NCI-H1105 treated with DMSO at 0.1 percent for 48 hours (cell line): ENCODE data around the gene C3orf33.

Source experiments
- DNase-seq: peaks from one replicate; lab custom pipeline; 2025; lab: John Stamatoyannopoulos, UW

C3orf33 gene

DNA sequence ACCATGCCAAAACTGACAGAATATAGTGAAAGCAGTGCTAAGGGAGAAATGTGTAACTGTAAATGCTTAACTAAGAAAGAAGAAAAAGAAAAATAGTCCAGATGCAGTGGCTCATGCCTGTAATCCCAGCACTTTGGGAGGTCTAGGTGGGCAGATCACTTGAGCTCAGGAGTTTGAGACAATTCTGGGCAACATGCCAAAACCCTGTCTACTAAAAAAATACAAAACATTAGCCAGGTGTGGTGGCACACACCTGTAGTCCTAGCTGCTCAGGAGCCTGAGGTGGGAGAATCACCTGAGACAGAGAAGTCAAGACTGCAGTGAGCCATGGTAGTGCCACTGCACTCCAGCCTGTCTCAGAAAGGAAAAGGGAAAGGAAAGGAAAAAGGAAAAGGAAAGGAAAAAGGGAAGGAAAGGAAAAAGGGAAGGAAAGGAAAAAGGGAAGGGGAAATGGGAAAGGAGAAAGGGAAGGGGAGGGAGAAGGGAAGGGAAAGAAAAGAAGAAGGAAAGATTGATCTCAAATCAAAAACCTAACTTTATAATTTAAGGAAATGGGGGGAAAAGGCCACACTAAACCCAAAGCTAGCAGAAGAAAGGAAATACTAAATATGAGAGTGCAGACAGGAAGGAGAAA, 20.3 kb downstream of the C3orf33 start:
- DNase-seq, result peak; percentile 67

- DNase-seq, result no peak
Measured at GRCh38 chr3:155782390-155782953, 23.6 kb downstream of the C3orf33 start.

DNA sequence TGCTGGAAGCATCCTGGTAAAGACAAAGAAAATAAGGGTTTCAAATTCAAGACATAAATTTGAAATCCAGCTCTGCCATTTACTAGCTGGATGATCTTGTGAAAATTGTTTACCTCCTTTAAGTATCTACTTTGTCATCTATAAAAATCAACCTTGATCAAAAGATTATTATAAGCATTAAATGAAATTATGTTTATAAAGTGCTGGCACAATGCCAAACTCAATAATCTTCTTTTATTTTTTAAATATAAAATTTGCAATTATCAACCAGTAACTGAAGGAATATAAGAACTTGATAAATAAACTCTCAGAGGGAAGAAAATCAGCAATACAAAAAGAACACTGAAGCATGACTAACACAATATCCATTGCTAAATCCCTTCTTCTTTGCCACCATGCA, 25.8 kb downstream of the C3orf33 start:
- DNase-seq, result no peak

DNA sequence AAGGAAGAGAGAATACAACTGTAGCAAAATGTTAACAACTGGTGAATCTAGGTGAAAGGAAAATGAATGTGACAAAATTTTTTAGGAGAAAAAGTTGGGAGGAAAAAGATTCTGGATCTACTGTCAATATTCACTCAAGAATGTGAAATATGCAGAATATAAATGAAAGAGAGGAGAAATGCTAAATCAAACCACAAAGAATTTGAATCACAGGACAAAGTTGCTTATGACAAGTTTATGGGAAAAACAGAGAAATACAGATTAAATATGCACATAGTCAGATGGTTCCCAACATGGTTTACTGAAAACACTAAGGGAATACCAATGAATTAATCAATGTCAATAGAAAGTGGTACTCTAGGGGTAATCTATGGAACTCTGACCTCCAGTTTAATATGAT, 27.6 kb downstream of the C3orf33 start:
- DNase-seq, result no peak

GRCh38 chr3:155772801-155773200, 33.3 kb downstream of the C3orf33 start:
- DNase-seq, result no peak

DNA sequence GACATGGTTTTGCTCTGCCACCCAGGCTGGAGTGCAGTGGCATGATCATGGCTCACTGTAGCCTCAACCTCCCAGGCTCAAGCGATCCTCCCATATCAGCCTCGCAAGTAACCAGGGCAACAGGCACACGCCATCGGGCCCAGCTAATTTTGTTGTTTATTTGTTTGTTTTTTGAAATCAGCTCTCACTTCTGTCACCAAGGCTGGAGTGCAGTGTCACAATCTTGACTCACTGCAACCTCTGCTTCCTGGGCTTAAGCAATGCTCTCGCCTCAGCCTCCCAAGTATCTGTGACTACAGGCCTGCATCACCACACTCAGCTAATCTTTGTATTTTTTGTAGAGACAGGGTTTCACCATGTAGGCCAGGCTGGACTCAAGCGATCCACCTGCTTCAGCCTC, 35.0 kb downstream of the C3orf33 start:
- no peak for DNase-seq

GRCh38 chr3:155766206-155766605, 39.9 kb downstream of the C3orf33 start:
- DNase-seq, result no peak

DNA sequence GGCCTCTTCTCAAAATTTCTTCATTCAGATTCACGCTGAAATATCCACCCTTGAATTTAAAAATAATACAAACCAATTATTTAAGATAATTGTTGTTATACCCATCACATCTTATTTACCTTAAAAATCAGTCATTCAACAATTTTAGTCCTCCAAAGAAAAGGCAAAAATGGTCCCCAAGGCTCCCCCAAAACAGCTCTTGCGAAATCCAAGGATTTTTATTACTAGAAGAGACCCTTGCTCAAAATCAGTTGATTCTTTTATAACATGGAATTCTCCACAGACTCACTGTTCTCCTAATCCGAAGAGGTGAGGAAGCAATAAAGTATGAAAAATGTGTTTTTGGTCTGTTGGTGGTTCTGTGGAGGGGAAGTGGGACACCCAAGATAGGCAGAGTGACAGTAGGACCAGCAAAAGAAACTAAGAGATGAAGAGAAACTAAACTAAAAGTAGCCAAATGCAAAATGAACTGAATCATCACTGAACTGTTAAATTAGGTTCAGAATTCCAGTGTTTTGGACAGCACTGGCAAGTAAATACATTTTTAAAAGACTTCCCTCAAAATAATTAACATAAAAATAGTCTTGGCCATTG, 42.1 kb downstream of the C3orf33 start:
- no peak for DNase-seq

DNA sequence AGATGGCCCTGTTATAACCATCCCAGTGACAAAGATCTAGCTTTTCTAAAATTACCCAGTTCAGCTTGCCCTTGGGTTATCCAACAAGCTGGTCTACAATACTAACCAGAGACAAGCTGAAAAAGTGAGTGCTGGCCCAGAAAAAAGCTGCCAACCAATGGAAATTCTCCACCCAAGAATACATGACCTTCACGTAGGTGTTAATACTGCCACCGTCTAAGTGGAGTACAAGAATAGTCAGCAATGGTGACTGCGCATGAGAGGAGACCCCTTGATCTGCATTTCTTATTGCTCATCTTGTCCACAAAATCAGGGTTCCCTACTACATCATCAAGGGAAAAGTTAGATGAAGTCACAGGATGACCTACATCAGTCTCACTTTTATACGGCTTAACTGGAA, 45.4 kb downstream of the C3orf33 start:
- DNase-seq, result no peak

GRCh38 chr3:155757577-155757976, 48.5 kb downstream of the C3orf33 start:
- DNase-seq, result no peak

GRCh38 chr3:155753038-155753639, 52.9 kb downstream of the C3orf33 start:
- DNase-seq, result peak; percentile 56

DNA sequence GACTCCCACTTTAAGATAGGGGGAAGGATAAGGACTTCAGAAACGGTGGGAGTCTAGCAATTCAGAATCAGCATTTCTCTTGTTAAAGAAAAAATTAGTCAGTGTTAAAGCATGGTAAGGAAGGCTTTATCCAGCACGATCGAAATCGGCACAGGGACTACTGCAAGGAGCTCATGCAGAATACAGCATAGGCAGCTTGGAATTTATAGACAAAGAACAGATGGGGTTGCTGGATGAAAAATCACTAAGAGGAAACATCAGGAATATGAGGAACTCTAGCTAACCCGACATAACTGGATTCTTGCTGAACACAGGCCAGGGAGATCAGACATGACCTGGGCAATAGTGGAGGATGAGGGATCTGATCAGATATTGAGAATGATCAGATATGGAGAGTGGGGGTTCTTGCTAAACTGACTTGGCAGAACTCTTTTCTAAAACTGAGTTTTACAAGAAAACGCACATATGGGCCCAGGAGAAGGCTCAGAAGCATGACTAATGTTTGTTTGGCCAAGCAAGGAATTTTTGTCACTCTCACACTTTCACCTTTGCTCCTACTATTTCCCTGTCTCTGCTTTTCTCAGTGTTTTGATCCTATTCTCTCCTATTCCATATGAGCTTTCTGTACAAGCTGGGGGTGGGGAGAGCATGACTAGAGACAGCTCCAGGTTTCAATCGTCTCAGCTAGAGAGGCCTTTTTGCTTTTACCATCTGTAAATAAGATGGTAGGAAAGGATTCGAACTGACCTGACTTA, 57.3 kb downstream of the C3orf33 start:
- no peak for DNase-seq

GRCh38 chr3:155747946-155748290, 58.2 kb downstream of the C3orf33 start:
- DNase-seq, result no peak

DNA sequence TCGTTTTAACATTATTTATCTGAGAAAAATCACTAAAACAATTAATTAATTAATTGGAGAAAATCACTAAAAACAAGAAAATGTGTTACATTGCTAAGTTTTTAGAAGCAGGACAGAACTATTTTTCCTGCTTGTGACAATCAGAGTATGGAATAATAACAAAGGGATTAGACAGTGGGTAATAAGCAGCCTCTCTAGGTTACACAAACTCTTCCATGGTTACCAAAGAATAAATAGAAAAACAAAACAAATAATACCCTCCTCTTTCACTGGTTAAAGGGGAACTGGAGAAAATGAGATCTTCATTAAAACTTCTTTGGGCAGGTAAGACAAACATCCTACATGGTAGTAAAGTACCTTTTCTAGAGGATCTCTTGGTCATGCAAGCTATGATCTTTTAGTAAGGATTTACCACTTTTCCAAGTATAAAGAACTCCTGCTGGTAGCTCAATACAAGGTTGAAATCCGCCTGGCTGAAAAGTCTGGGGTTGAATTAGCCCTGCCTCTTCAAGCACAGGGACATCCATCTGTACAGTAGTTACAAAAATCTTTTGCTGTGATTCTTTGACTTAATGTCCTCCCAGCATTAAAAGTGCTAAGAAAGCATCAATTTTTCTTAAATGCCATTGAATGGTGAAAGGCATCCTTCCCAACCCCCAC, 58.7 kb downstream of the C3orf33 start:
- DNase-seq, result no peak

GRCh38 chr3:155746703-155747102, 59.4 kb downstream of the C3orf33 start:
- no peak for DNase-seq

- DNase-seq, result peak; percentile 85
Measured at GRCh38 chr3:155745795-155746550, 60.1 kb downstream of the C3orf33 start.

- peak; percentile 81 for DNase-seq
Measured at GRCh38 chr3:155744626-155745324, 61.3 kb downstream of the C3orf33 start, which contains the start of gene PLCH1. TSS of gene PLCH1 (minus strand) at chr3:155745071. CDS start at chr3:155704224, 40,847 bp downstream.

DNA sequence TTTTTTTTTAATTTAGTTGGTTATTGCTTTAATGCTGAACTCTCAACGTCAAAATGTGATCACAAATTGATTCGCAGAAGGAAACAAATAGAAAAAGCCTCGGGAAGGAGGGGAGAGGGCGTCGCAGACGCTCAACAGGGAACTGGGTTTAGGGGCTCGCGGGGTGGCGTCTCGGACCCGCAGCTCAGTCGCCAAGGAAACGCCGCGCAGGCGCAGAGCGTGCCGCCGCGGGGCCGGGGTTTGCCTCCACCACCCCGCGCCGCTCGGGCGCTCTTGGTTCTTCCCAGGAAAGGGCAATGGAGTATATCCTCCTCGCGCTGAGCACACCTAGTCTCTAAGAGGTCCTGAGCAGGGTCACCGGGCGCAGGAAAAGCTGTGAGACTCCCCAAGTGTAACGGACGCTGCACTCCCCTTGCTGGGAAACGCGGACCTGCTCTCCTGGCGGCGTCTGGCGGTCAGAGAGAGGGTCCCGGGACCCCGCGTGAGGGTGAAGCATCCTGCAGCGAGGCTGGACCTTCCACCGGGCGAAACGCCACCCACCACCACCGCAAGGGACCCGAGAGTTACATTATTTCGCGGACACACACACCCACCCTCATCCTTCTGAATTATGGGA, 62.0 kb downstream of the C3orf33 start:
- peak; percentile 77 for DNase-seq

DNA sequence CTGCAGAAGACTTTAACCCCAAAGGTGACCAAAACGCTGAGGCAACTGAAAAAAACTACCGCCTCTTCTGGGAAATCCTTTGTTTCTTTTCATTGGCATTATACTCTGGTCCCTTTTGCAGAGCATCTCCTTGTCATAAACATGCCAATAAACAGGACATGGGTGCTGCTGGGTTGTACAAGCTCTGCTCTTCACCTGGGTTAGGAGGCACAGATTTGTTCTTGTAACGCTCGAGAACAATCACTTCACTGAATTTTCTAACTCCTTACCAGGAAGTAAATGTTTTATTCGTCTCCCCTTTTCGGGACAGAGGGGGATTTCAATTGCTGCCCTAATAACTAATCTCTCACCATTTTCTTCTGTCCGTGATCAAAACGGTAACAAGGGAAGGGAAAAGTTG, 62.5 kb downstream of the C3orf33 start:
- peak; percentile 52 for DNase-seq

GRCh38 chr3:155742349-155742965, 63.6 kb downstream of the C3orf33 start:
- DNase-seq, result no peak
